CD14-positive monocyte (primary cell): ENCODE results near the gene FHIT. TPM values are rescaled to one million over a fixed set of nuclear protein-coding genes. Genes with fewer than 3 reads are reported as not detected.

Source experiments
- DNase-seq, 3 donors: peaks; one replicate each; pipeline ENCODE4 v3.0.0-alpha.2; 2011 to 2022
- H2AFZ ChIP-seq: 2 replicates; pipeline ENCODE4 v1.6.0; 2012; ENCODE audit warnings: mild to moderate bottlenecking, low read depth, low read length, inconsistent platforms; ENCODE audit not compliant: insufficient read depth, poor library complexity, severe bottlenecking
- H3K27ac ChIP-seq, 2 donors: 1 replicate in 1 of 2; 2 replicates in 1 of 2; pipeline ENCODE4 v1.5.1; 2012 to 2013; ENCODE audit warnings: low read length in 2 of 2, control low read depth in 1 of 2, inconsistent platforms in 1 of 2, low read depth in 1 of 2, mild to moderate bottlenecking in 1 of 2
- H3K27me3 ChIP-seq, 2 donors: one replicate each; pipeline versions ENCODE4 v1.6.0 to v1.6.1; 2011 to 2013; ENCODE audit warnings: low read length in 2 of 2; ENCODE audit not compliant: control insufficient read depth in 2 of 2, insufficient read depth in 2 of 2
- H3K36me3 ChIP-seq, 2 donors: replicated peaks in 1 of 2; 1 replicate in 1 of 2; 2 replicates in 1 of 2; pipeline versions ENCODE4 v1.5.1 to v1.6.1; 2012 to 2013; ENCODE audit warnings: low read length in 2 of 2, control low read depth in 1 of 2, inconsistent platforms in 1 of 2, mild to moderate bottlenecking in 1 of 2; ENCODE audit not compliant: insufficient read depth in 2 of 2, control insufficient read depth in 1 of 2
- H3K4me1 ChIP-seq, 2 donors: 1 replicate in 1 of 2; 2 replicates in 1 of 2; pipeline versions ENCODE4 v1.5.1 to v1.6.1; 2012 to 2013; ENCODE audit warnings: low read length in 2 of 2, control low read depth in 1 of 2, inconsistent platforms in 1 of 2, mild to moderate bottlenecking in 1 of 2, moderate library complexity in 1 of 2; ENCODE audit not compliant: insufficient read depth in 2 of 2, control insufficient read depth in 1 of 2
- H3K4me2 ChIP-seq: replicated peaks from 2 replicates; pipeline ENCODE3; 2012; ENCODE audit warnings: low read length, moderate library complexity, mild to moderate bottlenecking; ENCODE audit not compliant: poor library complexity, severe bottlenecking; ENCODE audit errors: extremely low read depth
- H3K4me3 ChIP-seq, 3 experiments: fragments of 200-600 bp in 1 of 3; sonication (generic) in 1 of 3; replicated peaks in 1 of 3; 1 replicate in 2 of 3; 2 replicates in 1 of 3; pipeline ENCODE4 v1.5.1; 2011 to 2013; ENCODE audit warnings: low read length in 3 of 3, mild to moderate bottlenecking in 3 of 3, control low read depth in 2 of 3, low read depth in 2 of 3, inconsistent platforms in 1 of 3, moderate library complexity in 1 of 3
- H3K79me2 ChIP-seq: 2 replicates; pipeline ENCODE4 v1.6.0; 2012; ENCODE audit warnings: mild to moderate bottlenecking, control low read depth, inconsistent platforms, low read length, moderate library complexity; ENCODE audit not compliant: insufficient read depth
- H3K9ac ChIP-seq: 2 replicates; pipeline ENCODE4 v1.6.0; 2017; ENCODE audit warnings: low read length, mild to moderate bottlenecking; ENCODE audit not compliant: insufficient read depth, poor library complexity, severe bottlenecking
- H3K9me3 ChIP-seq, 2 donors: replicated peaks in 1 of 2; 1 replicate in 1 of 2; 2 replicates in 1 of 2; pipeline versions ENCODE4 v1.5.1 to v1.6.1; 2012 to 2013; ENCODE audit warnings: low read length in 2 of 2, control low read depth in 1 of 2; ENCODE audit not compliant: control insufficient read depth in 1 of 2, insufficient read depth in 1 of 2
- H4K20me1 ChIP-seq: 2 replicates; pipeline ENCODE4 v1.6.0; 2012; ENCODE audit warnings: mild to moderate bottlenecking, low read length, control low read depth, moderate library complexity; ENCODE audit not compliant: insufficient read depth
- H3K27ac Mint-ChIP-seq, 7 donors: one replicate each; pipeline ENCODE4 v1.8.0; 2020; ENCODE audit warnings: mild to moderate bottlenecking in 7 of 7, mixed read lengths in 7 of 7, moderate library complexity in 6 of 7, inconsistent platforms in 2 of 7
- H3K27me3 Mint-ChIP-seq, 3 donors: one replicate each; pipeline ENCODE4 v1.8.0; 2021 to 2022; ENCODE audit warnings: low read depth in 3 of 3, mild to moderate bottlenecking in 3 of 3, mixed read lengths in 3 of 3, moderate library complexity in 3 of 3, inconsistent platforms in 1 of 3
- H3K36me3 Mint-ChIP-seq, 2 donors: one replicate each; pipeline ENCODE4 v1.8.0; 2020; ENCODE audit warnings: mixed read lengths in 2 of 2, inconsistent platforms in 1 of 2, mild to moderate bottlenecking in 1 of 2
- H3K4me1 Mint-ChIP-seq: one replicate; pipeline ENCODE4 v1.8.0; 2020; ENCODE audit warnings: mild to moderate bottlenecking, mixed read lengths
- H3K4me3 Mint-ChIP-seq, 2 donors: one replicate each; pipeline ENCODE4 v1.8.0; 2020; ENCODE audit warnings: mild to moderate bottlenecking in 2 of 2, mixed read lengths in 2 of 2, moderate library complexity in 1 of 2
- H3K9me3 Mint-ChIP-seq, 7 donors: one replicate each; pipeline ENCODE4 v1.8.0; 2020 to 2022; ENCODE audit warnings: mixed read lengths in 7 of 7, mild to moderate bottlenecking in 6 of 7, moderate library complexity in 6 of 7, inconsistent platforms in 2 of 7
- WGBS: methylation state at CpG from one replicate; pipeline ENCODE4 v1.1.5; 2013; ENCODE audit warnings: missing lambda C conversion rate; ENCODE audit not compliant: insufficient coverage; 5-methylcytosine and 5-hydroxymethylcytosine counted together
- intact Hi-C, 2 donors: fragments of 100-400 bp; cut with micrococcal nuclease; formaldehyde crosslinking; loops; one replicate each; pipeline versions ENCODE4 v1.15.0 to v1.15.1; 2023
- polyA plus RNA-seq, 3 donors: library from polyadenylated mRNA; depleted of rRNA in 1 of 3; unstranded in 2 of 3; stranded (reverse) in 1 of 3; fragments of 300-500 nt in 2 of 3; fragments of >200 nt in 1 of 3; fragmentation: Illumina TruSeq in 2 of 3; gene quantifications; 1 replicate in 2 of 3; 2 replicates in 1 of 3; pipeline ENCODE4 v1.2.3, GENCODE V29; 2012 to 2021
- TF ChIP-seq, protein P1 (sequence below): fragments of 200-600 bp; IDR thresholded peaks from one replicate; pipeline ENCODE4 v1.8.0; 2022; ENCODE audit warnings: antibody characterized with exemption, mild to moderate bottlenecking

The FHIT gene
- polyA plus RNA-seq, 3 donors, result 1.7 to 3.4 (median 3.2) TPM

DNA sequence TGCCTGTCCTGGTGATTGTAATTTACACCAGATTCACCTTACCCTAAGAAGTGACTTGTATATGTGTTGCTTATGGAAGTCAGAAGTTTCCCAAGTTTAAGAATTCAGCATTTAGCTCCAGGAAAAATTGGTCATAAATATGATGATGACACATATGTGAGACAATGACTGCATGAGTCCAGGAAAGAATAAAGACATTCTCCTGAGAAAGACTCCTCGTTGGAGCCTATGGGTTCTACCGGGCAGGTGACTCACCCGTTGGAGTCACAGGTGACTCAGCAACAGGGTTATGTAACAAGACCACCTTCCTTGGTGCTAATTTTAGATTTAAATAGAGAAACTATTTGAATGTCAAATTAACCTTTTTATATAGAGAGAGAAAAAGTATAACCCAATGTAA lies 662.4 kb downstream of the FHIT start:
- Histone ChIP-seq H3K4me2 (no peak overlapping the region), H3K9me3 (no peaks in the 10 kb centered on the region), H3K36me3 (no peaks in the 10 kb centered on the region), H3K27ac (no peak overlapping the region), H3K9ac (no peak overlapping the region), H3K4me3 (no peak overlapping the region), H4K20me1 (no peaks in the 10 kb centered on the region), H3K4me1 (no peaks in the 10 kb centered on the region), H3K27me3 (no peaks in the 10 kb centered on the region), H2AFZ (no peak overlapping the region), H3K79me2 (no peaks in the 10 kb centered on the region)
- intact Hi-C loops, result no loop called here
- Mint-ChIP-seq H3K4me3 (no peak overlapping the region), H3K27ac (no peak overlapping the region), H3K27me3 (peaks cover 0 to 2% (median 0%) of the 10 kb centered on the region in 3 donors), H3K4me1 (peaks cover 14% of the 10 kb centered on the region), H3K9me3 (peaks cover 0 to 2% (median 0%) of the 10 kb centered on the region in 7 donors), H3K36me3 (no peaks in the 10 kb centered on the region)
- peak in 1 of 3 donors; percentile 5 for DNase-seq
- TF ChIP-seq, protein P1, sequence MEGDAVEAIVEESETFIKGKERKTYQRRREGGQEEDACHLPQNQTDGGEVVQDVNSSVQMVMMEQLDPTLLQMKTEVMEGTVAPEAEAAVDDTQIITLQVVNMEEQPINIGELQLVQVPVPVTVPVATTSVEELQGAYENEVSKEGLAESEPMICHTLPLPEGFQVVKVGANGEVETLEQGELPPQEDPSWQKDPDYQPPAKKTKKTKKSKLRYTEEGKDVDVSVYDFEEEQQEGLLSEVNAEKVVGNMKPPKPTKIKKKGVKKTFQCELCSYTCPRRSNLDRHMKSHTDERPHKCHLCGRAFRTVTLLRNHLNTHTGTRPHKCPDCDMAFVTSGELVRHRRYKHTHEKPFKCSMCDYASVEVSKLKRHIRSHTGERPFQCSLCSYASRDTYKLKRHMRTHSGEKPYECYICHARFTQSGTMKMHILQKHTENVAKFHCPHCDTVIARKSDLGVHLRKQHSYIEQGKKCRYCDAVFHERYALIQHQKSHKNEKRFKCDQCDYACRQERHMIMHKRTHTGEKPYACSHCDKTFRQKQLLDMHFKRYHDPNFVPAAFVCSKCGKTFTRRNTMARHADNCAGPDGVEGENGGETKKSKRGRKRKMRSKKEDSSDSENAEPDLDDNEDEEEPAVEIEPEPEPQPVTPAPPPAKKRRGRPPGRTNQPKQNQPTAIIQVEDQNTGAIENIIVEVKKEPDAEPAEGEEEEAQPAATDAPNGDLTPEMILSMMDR, result no peak
- no CpG with 5 or more reads among the region's 3 CpGs for WGBS

DNA sequence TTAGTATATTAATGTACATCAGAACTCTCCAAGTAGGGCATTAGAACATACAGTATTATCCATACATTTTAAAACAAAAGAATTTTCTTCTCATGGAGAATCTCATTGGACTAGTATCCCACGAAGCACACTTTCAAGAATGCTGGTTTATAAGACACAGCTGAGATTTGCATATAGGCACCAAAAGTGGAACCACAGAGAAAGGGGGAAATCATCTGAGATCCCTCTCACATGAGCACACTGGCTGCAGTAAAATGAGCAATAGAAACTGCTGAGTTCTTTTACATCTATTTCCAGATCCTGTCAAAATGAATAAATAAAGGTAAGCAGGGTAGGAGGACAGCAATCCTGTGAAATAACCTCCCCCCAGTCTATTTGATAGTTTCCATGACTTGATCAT lies 665.3 kb downstream of the FHIT start:
- Histone ChIP-seq H3K79me2 (no peaks in the 10 kb centered on the region), H3K9me3 (no peaks in the 10 kb centered on the region), H3K4me1 (no peaks in the 10 kb centered on the region), H2AFZ (no peak overlapping the region), H3K27ac (no peak overlapping the region), H3K4me3 (no peak overlapping the region), H4K20me1 (no peaks in the 10 kb centered on the region), H3K9ac (no peak overlapping the region), H3K27me3 (no peaks in the 10 kb centered on the region), H3K4me2 (no peak overlapping the region), H3K36me3 (no peaks in the 10 kb centered on the region)
- Mint-ChIP-seq H3K36me3 (no peaks in the 10 kb centered on the region), H3K27ac (no peak overlapping the region), H3K9me3 (peaks cover 0 to 2% (median 0%) of the 10 kb centered on the region in 7 donors), H3K4me1 (peaks cover 10% of the 10 kb centered on the region), H3K4me3 (no peak overlapping the region), H3K27me3 (peaks cover 0 to 2% (median 0%) of the 10 kb centered on the region in 3 donors)
- DNase-seq, result no peak
- WGBS, result no CpG with 5 or more reads among the region's 1 CpG
- TF ChIP-seq, protein P1, result no peak
- intact Hi-C loops, result no loop called here
